Measurements from ENCODE around the gene RERE.

DNA sequence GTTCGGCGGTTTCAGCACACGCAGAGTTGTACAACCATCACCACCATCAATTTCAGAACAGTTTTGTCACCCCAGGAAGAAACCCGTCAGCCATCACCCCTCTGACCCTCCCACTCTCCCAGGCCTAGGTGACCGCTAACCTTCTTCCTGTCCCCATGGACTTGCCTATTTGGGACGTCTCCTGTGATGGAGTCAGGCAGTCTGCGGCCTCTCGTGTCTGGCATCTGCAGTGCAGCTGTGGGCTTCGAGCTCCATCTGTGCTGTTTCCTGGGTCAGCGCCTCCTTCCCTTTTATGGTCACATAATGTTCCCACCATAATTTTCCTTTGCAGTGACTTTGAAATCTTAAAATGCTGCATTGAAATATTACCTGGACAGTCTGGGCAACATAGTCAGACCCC lies 475.1 kb downstream of the RERE start:
- TF ChIP-seq, protein P1, sequence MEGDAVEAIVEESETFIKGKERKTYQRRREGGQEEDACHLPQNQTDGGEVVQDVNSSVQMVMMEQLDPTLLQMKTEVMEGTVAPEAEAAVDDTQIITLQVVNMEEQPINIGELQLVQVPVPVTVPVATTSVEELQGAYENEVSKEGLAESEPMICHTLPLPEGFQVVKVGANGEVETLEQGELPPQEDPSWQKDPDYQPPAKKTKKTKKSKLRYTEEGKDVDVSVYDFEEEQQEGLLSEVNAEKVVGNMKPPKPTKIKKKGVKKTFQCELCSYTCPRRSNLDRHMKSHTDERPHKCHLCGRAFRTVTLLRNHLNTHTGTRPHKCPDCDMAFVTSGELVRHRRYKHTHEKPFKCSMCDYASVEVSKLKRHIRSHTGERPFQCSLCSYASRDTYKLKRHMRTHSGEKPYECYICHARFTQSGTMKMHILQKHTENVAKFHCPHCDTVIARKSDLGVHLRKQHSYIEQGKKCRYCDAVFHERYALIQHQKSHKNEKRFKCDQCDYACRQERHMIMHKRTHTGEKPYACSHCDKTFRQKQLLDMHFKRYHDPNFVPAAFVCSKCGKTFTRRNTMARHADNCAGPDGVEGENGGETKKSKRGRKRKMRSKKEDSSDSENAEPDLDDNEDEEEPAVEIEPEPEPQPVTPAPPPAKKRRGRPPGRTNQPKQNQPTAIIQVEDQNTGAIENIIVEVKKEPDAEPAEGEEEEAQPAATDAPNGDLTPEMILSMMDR (IDR thresholded peaks at IDR 0.05; ENCODE audit: borderline replicate concordance, extremely low read depth, low read length, poor library complexity, severe bottlenecking): no peak
- TF ChIP-seq EZH2 (IDR thresholded peaks at IDR 0.05; ENCODE audit: borderline replicate concordance, low read depth, low read length, severe bottlenecking): no peak
